Nephron (organoid): ENCODE results near the gene CRYGS.

ENCODE experiments used
- H3K27ac Mint-ChIP-seq, 3 experiments: 2 replicates each; pipeline ENCODE4 v1.8.0; 2020; ENCODE audit warnings: mixed read lengths in 3 of 3, mild to moderate bottlenecking in 2 of 3, moderate library complexity in 1 of 3
- H3K27me3 Mint-ChIP-seq: 2 replicates; pipeline ENCODE4 v1.8.0; 2021; ENCODE audit warnings: low read depth, mild to moderate bottlenecking, moderate library complexity, mixed read lengths
- H3K36me3 Mint-ChIP-seq: 2 replicates; pipeline ENCODE4 v1.8.0; 2020; ENCODE audit warnings: low read depth, mixed read lengths
- H3K4me1 Mint-ChIP-seq: 2 replicates; pipeline ENCODE4 v1.8.0; 2020; ENCODE audit warnings: mixed read lengths
- H3K4me3 Mint-ChIP-seq, 3 experiments: 2 replicates each; pipeline ENCODE4 v1.8.0; 2020; ENCODE audit warnings: mild to moderate bottlenecking in 3 of 3, mixed read lengths in 3 of 3, moderate library complexity in 2 of 3
- H3K9me3 Mint-ChIP-seq: 2 replicates; pipeline ENCODE4 v1.8.0; 2020; ENCODE audit warnings: mixed read lengths
- TF ChIP-seq, protein P1 (sequence below), 3 experiments: fragments of 200-600 bp; sonication (generic); IDR thresholded peaks; one replicate each; pipeline ENCODE4 v1.5.0; 2021; ENCODE audit warnings: antibody characterized with exemption in 3 of 3; ENCODE audit not compliant: unreplicated experiment in 3 of 3

The CRYGS gene

DNA sequence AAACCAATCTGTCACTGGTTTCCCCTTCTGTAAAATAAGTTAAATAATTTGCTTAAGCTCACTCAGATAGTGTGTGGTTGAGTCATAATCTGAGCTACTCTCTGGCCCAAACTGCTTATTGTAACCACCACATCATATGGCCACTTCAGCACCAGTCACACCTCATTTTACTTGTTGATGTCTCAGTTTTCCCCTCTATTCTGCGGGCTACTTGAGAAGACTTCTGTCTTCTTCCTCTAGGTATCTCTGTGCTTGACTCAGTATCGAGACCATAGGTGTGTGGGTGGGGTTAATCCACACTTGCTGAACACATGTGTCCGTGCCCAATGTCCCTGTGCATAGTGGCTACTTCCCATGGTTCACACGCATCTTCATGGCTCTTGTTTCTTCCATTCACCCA is 32.9 kb downstream of the CRYGS start:
- H3K9me3 Mint-ChIP-seq = no peaks in the 10 kb centered on the region
- H3K4me3 Mint-ChIP-seq = no peak overlapping the region
- H3K27ac Mint-ChIP-seq = no peak overlapping the region
- H3K4me1 Mint-ChIP-seq = no peaks in the 10 kb centered on the region
- no peaks in the 10 kb centered on the region for H3K36me3 Mint-ChIP-seq
- TF ChIP-seq, protein P1, sequence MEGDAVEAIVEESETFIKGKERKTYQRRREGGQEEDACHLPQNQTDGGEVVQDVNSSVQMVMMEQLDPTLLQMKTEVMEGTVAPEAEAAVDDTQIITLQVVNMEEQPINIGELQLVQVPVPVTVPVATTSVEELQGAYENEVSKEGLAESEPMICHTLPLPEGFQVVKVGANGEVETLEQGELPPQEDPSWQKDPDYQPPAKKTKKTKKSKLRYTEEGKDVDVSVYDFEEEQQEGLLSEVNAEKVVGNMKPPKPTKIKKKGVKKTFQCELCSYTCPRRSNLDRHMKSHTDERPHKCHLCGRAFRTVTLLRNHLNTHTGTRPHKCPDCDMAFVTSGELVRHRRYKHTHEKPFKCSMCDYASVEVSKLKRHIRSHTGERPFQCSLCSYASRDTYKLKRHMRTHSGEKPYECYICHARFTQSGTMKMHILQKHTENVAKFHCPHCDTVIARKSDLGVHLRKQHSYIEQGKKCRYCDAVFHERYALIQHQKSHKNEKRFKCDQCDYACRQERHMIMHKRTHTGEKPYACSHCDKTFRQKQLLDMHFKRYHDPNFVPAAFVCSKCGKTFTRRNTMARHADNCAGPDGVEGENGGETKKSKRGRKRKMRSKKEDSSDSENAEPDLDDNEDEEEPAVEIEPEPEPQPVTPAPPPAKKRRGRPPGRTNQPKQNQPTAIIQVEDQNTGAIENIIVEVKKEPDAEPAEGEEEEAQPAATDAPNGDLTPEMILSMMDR (IDR thresholded peaks at IDR 0.05; ENCODE audit: unreplicated experiment in 3 of 3) = no peak
- H3K27me3 Mint-ChIP-seq = peaks cover 23% of the 10 kb centered on the region

GRCh38 chr3:186510374-186511079 is 33.7 kb downstream of the CRYGS start:
- no peaks in the 10 kb centered on the region for H3K4me1 Mint-ChIP-seq
- no peak overlapping the region for H3K27ac Mint-ChIP-seq

GRCh38 chr3:186509423-186509822 is 34.8 kb downstream of the CRYGS start:
- TF ChIP-seq, protein P1 (IDR thresholded peaks at IDR 0.05; ENCODE audit: unreplicated experiment in 3 of 3) = no peak
- Mint-ChIP-seq H3K9me3 (no peaks in the 10 kb centered on the region), H3K4me1 (no peaks in the 10 kb centered on the region), H3K27ac (no peak overlapping the region), H3K27me3 (peaks cover 20% of the 10 kb centered on the region), H3K36me3 (no peaks in the 10 kb centered on the region), H3K4me3 (no peak overlapping the region)

More at GRCh38 chr3:186510374-186511079, 33.7 kb downstream of the CRYGS start:
- Mint-ChIP-seq H3K27me3 (peaks cover 18% of the 10 kb centered on the region), H3K36me3 (no peaks in the 10 kb centered on the region), H3K9me3 (no peaks in the 10 kb centered on the region), H3K4me3 (no peak overlapping the region)
- TF ChIP-seq, protein P1 (IDR thresholded peaks at IDR 0.05; ENCODE audit: unreplicated experiment in 3 of 3) = peak in 1 of 3 experiments; percentile 12

DNA sequence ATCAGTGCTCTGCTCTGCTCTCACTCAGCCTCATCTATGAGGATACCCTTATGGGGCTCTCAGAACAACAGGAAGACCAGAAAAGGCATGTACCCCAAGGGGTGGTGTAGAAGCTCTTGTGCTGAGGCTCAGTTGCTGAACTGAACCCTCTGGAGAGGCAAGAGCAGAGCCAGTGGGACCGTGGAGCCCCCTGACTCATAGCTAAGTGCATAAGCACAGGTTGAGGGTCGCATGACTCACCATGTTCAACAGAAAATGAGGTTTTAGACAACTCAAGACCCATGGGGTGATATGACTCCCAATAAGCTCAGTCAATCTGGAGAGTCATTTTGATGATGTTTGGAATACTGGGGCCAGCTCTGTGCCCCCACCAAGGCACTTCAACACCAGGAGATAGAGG is 37.3 kb downstream of the CRYGS start:
- Mint-ChIP-seq H3K36me3 (no peaks in the 10 kb centered on the region), H3K4me1 (peaks cover 8% of the 10 kb centered on the region), H3K27ac (no peak overlapping the region), H3K27me3 (peaks cover 10% of the 10 kb centered on the region), H3K4me3 (no peak overlapping the region), H3K9me3 (no peaks in the 10 kb centered on the region)
- TF ChIP-seq, protein P1 (IDR thresholded peaks at IDR 0.05; ENCODE audit: unreplicated experiment in 3 of 3) = no peak

DNA sequence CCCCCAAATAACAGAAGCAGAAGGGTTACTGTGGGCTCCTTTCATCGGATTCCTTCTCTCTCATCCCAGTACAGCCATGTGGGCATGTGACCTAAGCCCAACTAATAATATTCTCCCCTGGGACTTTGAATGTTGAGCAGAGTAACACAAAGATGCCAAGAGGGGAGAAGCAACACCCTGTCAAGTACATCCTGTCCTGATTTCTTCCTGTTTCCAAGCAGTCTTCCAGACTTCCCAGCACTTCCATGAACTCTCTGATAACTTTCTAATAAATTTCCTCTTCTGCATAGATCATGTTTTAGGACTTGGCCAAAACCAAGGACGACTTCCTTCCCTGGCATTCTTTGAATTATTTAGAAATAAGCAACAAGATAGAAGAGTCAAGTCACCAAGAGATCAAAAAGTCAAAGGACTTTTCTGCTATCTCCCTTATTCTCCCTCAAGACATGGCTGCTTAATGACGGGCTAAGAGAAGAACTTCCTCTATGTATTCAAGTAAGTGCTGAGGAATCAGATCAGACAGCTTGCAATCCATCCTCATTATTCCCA is 37.9 kb downstream of the CRYGS start:
- Mint-ChIP-seq H3K36me3 (no peaks in the 10 kb centered on the region), H3K4me3 (no peak overlapping the region), H3K9me3 (no peaks in the 10 kb centered on the region), H3K27me3 (peaks cover 5% of the 10 kb centered on the region), H3K4me1 (peaks cover 8% of the 10 kb centered on the region), H3K27ac (no peak overlapping the region)
- TF ChIP-seq, protein P1 (IDR thresholded peaks at IDR 0.05; ENCODE audit: unreplicated experiment in 3 of 3) = no peak
